Pulmonary artery endothelial cell (primary cell): Measurements from ENCODE around the gene MGAT4C. TPM values are rescaled to one million over a fixed set of nuclear protein-coding genes. Genes with fewer than 3 reads are reported as not detected.

Source experiments
- DNase-seq: peaks from one replicate; pipeline ENCODE4 v3.0.0-alpha.2; 2011; ENCODE audit warnings: low read depth, low spot score
- total RNA-seq: library from RNA; depleted of rRNA; stranded (reverse); fragments of >200 nt; gene quantifications from 2 replicates; pipeline ENCODE4 v1.2.3, GENCODE V29; 2014

The MGAT4C gene
- total RNA-seq, 1 donor from 2014 or later = under 0.01 TPM

DNA sequence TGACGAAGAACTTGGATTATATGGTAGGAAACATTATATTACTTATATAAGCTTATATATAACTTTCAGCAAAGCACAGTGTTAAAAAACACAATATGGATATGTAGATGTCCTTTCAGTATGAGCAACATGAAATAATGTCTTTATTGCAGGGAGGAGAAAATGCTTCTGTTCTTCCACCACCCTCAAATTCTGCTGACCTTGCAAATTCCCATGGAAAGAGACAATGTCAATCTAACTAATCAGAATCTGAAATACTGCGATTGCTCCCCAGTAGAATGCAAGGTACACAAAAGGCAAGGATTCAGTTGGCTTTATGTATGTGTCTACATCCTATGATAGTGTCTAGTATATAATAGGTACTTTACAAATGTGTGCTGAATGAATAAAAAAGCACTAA is 26.4 kb downstream of the MGAT4C start:
- no peak for DNase-seq

DNA sequence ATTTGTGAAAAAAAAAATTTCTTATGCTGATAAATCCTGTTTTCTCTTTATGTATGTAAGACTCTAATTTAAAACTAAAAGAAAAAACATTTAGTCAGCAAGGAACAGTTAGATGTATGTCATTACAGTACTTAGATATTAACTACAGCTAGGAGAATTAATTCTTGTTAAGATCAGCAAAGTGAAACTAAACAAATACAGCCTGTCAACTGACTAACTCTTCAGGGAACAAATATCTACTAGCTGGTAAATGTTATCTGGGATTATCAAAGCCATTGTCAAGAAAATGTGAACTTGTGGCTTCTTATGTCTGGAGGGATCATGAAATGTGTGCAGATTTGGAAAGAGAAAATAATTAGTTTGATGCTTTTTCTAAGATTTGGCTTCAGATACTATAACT is 27.5 kb downstream of the MGAT4C start:
- DNase-seq = no peak

- DNase-seq = no peak
Observed at GRCh38 chr12:86226481-86226880, 29.7 kb downstream of the MGAT4C start.

DNA sequence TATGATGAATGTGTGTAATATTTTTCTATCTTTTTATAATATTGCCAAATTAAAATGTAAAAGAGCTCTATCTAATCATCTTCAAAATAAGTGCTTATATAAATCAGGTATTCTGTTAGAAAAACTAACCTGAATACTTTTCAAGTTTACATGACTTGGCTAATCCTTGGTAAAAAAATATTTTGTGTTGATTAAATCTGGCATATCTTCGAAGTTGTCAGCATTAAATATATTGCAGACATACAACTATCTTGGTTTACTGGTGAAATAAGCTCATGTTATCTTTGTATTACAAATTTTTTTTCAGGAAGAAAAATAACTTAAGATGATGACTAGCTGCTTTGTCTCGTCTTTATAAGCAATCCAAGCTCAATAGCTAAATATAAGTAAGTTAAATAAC is 39.6 kb downstream of the MGAT4C start:
- no peak for DNase-seq

DNA sequence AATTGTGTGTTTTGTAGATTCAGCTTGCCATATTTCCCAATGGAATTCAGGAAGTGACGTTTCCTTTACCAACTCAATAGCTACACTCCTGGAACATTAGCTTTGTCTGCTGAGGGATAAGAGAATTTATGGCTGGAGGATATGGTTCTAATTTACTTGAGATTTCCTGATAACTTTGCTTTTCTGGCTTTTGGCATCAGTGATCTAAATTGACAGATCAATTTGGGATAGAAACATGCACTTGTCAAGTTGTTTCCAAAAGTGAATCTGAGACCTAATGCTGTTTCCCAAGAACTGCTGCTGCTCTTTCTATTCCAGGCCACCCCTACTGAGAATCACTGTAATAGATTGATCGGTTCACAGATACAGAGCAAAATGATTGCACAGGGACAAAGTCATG is 43.2 kb downstream of the MGAT4C start:
- DNase-seq = no peak

- no peak for DNase-seq
Observed at GRCh38 chr12:86198696-86199444, 57.3 kb downstream of the MGAT4C start.

GRCh38 chr12:86196465-86196864 is 59.7 kb downstream of the MGAT4C start:
- no peak for DNase-seq

GRCh38 chr12:86194721-86195120 is 61.5 kb downstream of the MGAT4C start:
- DNase-seq = no peak

DNA sequence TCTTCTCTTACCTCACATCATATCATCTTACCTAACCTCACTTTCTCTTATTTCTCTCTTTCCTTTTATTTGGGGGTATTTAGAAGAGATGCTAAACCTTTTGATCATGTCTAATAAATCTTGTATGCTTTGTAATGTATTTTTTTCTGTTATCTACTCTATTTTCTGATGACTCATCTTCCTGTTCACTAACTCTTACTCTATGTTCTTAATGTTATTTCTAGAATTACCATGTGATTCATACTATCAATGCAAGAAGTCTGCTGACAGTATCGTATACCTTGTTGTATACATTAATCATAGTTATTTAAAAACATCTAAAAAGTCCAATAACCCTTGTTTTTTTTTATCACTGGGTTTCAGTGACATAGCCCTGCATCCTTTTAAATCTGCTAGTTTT is 62.3 kb downstream of the MGAT4C start:
- DNase-seq = no peak

DNA sequence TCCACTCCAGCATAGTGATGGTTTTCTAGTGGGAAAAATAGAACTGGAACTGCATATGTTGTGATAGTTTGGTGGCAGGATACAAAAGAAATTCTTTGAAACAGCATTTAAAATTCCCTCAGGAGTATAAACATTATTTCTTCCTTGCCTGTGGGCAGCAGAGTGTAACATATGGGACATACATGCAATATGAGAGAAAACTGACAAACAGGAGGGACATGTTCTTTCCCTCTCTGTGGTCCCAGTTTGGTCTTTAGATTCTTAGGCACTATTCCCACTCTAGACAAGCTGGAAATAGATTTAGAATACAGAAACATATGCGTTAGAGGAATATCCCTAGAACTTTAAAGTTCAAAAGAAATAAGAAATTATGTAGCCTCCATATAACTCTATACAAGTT is 68.0 kb downstream of the MGAT4C start:
- DNase-seq = no peak

DNA sequence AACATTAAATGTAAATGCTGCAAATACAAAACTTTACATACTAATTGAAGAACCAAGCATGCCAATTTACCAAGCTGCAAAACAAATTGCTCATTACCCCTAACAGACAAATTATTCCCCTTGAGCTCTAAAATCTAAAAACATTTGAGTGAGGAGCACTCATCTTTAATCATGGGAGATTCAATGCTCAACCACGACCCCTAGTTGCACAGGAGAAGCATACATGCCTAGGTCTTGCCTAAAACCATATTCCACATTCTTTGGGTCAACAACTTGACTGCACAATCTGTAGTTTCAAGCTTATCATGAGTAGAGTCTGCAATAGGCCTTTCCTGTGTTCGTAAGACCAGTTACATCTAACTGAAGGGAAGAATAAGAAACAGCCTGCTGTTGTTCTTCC is 69.7 kb downstream of the MGAT4C start:
- no peak for DNase-seq

DNA sequence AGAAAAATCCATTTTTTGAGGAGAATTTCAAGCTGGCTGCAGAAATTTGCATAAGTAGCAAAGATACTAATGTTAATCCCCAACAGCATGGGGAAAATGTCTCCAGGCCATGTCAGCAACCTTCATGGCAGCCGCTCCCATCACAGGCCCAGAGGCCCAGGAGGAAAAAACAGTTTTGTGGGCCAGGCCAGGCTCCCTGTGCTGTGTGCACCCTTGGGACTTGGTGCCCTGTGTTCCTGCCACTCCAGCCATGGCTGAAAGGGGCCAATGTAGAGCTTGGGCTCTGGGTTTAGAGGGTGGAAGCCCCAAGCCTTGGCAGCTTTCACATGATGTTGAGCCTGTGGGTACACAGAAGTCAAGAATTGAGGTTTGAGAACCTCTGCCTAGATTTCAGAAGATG is 76.3 kb downstream of the MGAT4C start:
- no peak for DNase-seq

DNA sequence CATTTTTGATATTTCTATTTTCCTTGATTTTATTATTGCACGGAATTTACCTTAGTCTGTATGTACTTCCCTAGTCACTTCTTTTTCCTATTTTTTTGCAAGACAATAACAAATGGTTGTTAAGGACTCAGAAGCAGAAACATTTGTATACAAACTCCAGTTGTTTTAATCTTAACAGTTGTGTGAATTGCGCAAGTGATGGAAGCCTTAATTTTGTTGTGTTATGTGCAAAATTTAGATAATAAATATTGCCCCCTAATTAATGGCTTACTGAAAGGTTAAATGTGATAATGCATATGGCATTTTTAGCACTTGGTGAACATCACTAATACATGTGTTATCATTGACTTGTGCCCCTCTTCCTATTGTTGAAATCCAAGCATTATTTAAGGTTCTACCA is 82.0 kb downstream of the MGAT4C start:
- no peak for DNase-seq

GRCh38 chr12:86172913-86173443 is 83.2 kb downstream of the MGAT4C start:
- no peak for DNase-seq

DNA sequence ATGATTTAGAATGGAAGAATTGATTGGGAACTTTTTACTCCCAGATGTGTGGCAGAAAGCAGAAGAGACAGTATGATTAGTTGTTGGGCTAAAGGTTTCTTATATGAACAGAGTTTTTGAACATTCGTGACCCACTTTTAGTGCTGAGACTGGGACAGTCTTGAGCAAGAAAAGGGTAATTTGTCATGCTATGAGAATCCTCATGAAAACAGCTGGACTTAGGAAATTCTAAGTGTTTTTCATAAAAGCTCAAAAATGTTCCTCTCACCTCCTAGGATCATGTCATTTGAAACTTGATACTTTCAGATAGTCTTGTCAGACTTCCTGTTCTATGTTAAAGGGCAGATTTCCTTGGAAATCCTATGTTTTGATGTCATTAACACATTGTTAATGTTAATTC is 86.1 kb downstream of the MGAT4C start:
- DNase-seq = no peak

- DNase-seq = no peak
Observed at GRCh38 chr12:86158956-86159355, 97.2 kb downstream of the MGAT4C start.

DNA sequence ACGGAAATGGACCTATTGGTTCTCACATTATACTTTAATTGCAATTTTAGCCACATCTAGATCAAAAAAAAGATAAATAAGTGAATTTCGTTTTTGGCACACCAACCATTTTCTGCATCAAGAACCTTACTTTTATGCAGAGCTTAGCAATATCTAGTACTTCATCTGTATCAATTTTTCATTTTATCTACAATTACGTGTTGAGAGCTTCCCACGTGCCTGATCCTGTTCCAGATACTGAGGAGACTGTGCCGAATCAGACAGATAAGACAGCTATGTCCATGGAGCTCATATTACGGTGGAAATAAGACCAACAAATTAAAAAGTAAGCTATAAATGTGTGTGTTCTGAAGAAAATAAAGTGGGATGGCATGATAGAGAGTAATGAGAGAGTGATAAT is 101.6 kb downstream of the MGAT4C start:
- no peak for DNase-seq

DNA sequence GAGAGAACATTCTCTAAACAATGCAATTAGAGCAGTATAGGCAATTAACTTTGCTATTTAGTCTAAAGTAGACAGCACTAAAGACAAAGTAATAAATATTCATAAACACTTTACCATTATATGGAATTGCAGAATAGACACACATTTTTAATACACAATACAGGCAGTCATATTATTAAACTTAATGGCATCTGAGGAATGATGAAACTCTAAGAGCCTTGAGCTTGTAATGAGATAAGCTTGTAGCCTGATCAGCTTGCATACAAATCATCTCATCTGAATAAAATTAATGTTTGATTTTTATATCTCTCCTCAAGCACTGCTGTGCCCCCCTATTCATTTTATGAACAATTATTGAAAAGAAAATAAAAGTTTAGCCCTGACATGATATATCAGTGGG is 107.6 kb downstream of the MGAT4C start:
- DNase-seq = no peak

DNA sequence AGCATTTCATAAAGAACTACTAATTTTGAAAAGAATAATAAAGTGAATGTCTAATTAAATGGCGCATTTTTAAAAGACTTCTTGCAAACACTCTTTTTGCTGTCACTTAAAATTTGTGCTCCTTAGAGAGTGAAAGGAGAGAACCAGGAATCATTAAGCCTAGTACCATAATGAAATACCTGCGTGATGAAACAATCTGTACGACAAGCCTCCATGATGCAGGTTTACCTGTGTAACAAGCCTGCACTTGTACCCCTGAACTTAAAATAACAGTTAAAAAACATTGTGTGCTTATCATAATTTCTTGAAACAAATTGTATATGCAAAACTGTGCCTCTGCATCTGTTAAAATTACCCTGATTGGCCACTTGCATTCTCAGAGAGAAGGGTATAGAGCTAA is 108.1 kb downstream of the MGAT4C start:
- DNase-seq = no peak

GRCh38 chr12:86145156-86145555 is 111.0 kb downstream of the MGAT4C start:
- no peak for DNase-seq

DNA sequence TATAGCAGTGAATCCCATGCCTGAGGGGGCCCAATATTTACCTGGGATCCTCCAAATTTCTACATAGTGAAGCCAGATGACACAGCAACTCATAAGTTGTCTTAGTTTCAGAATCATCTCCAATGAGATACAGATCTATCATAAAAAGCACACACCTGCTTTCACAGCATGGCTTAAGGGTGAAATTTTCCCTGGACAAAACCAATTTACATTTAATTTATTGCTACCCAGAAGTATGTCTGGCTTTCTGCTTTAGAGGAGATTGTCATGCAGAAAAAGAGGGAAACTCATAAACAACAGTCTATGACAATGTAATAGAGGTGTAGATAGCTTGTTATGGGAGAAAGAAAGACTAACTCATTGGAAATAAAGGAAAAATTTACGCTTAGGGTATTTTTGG is 113.0 kb downstream of the MGAT4C start:
- DNase-seq = no peak

DNA sequence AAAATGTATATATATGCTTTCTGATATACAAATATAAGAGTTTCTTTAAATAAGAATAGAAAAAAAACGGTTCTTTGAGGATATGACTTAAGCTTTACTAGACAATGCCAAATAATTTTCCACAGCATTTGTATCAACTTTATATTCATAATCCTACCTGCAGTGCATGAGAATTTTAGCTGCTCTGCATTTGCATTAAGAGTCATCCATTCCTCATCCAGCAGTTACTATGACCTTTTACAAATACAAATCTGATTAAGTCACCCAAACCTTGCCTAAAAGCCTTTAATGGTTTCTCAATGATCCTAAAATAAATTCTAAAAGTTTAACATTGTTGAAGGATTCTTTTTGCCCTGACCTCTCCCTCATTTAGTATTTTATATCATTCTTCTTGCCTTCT is 116.5 kb downstream of the MGAT4C start:
- no peak for DNase-seq

GRCh38 chr12:86138770-86139169 is 117.4 kb downstream of the MGAT4C start:
- DNase-seq = no peak

DNA sequence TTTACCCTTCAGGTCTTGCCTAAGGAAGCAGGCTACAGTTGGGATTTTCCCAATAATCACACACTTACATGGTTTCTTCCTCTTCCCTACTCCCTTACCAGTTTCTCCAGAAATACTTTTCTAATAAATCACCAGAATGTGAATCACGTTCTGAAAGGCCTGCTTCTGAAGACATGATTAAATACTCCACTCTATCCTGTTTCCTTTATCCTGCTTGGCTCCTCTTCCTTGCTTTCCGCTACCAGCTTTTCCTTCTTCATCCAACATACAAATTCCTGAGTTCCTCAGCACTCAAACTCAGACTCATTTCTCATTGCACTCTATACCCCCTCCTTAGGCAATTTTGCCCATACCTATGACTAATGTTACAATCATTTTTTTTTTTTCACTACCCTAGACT is 118.3 kb downstream of the MGAT4C start:
- peak; percentile 52 for DNase-seq
